Liver (tissue), 9 donors: ENCODE data around the gene CYB561D2. TPM values are rescaled to one million over a fixed set of nuclear protein-coding genes. Genes with fewer than 3 reads are reported as not detected.

Source experiments
- DNase-seq: peaks from one replicate; pipeline ENCODE4 v3.0.0-alpha.2; 2017; ENCODE audit warnings: low spot score
- H3K27ac ChIP-seq, 2 donors: one replicate each; pipeline ENCODE4 v1.7.0; 2013; ENCODE audit warnings: inconsistent platforms in 2 of 2, low read length in 2 of 2, control low read depth in 1 of 2, low read depth in 1 of 2, mild to moderate bottlenecking in 1 of 2
- H3K27me3 ChIP-seq, 4 donors: one replicate each; pipeline versions ENCODE4 v1.6.1 to v1.7.0; 2013; ENCODE audit warnings: low read length in 3 of 4, inconsistent platforms in 1 of 4, mild to moderate bottlenecking in 1 of 4, moderate library complexity in 1 of 4; ENCODE audit not compliant: control insufficient read depth in 4 of 4, insufficient read depth in 4 of 4
- H3K36me3 ChIP-seq, 4 donors: one replicate each; pipeline versions ENCODE4 v1.6.1 to v1.7.0; 2013; ENCODE audit warnings: low read length in 3 of 4, mild to moderate bottlenecking in 3 of 4, low read depth in 1 of 4, moderate library complexity in 1 of 4; ENCODE audit not compliant: control insufficient read depth in 4 of 4, insufficient read depth in 3 of 4
- H3K4me1 ChIP-seq, 4 donors: one replicate each; pipeline versions ENCODE4 v1.6.1 to v1.7.0; 2013; ENCODE audit warnings: low read length in 3 of 4, mild to moderate bottlenecking in 3 of 4, moderate library complexity in 1 of 4; ENCODE audit not compliant: control insufficient read depth in 4 of 4, insufficient read depth in 4 of 4
- H3K4me3 ChIP-seq, 3 donors: one replicate each; pipeline versions ENCODE4 v1.6.1 to v1.7.0; 2013; ENCODE audit warnings: low read length in 3 of 3, control low read depth in 1 of 3, low read depth in 1 of 3, mild to moderate bottlenecking in 1 of 3
- H3K9ac ChIP-seq, 2 donors: one replicate each; pipeline ENCODE4 v1.7.0; 2013; ENCODE audit warnings: low read length in 2 of 2, mild to moderate bottlenecking in 2 of 2, moderate library complexity in 2 of 2, control low read depth in 1 of 2, low read depth in 1 of 2
- H3K9me3 ChIP-seq, 4 donors: one replicate each; pipeline versions ENCODE4 v1.6.1 to v1.7.0; 2013; ENCODE audit warnings: low read length in 3 of 4; ENCODE audit not compliant: control insufficient read depth in 4 of 4
- EGR1 ChIP-seq, 2 donors: IDR thresholded peaks; 2 replicates each; pipeline ENCODE4 v1.6.1; 2016 to 2018; ENCODE audit warnings: antibody characterized with exemption in 2 of 2, low read depth in 2 of 2
- FOXA1 ChIP-seq: IDR thresholded peaks from 2 replicates; pipeline ENCODE4 v1.6.1; 2016; ENCODE audit warnings: antibody characterized with exemption
- FOXA2 ChIP-seq: IDR thresholded peaks from 2 replicates; pipeline ENCODE4 v1.6.1; 2016; ENCODE audit warnings: antibody characterized with exemption
- GABPA ChIP-seq, 2 donors: IDR thresholded peaks in 1 of 2; conservative IDR thresholded peaks in 1 of 2; 2 replicates each; pipeline ENCODE4 v1.6.1; 2016; ENCODE audit warnings: antibody characterized with exemption in 2 of 2, mild to moderate bottlenecking in 1 of 2, moderate library complexity in 1 of 2
- HNF4G ChIP-seq: IDR thresholded peaks from 2 replicates; pipeline ENCODE4 v1.6.1; 2016; ENCODE audit warnings: antibody characterized with exemption
- JUND ChIP-seq, 2 donors: IDR thresholded peaks; 2 replicates each; pipeline ENCODE4 v1.6.1; 2016; ENCODE audit warnings: antibody characterized with exemption in 2 of 2
- RAD21 ChIP-seq, 2 donors: IDR thresholded peaks; 2 replicates each; pipeline ENCODE4 v1.6.1; 2016; ENCODE audit warnings: antibody characterized with exemption in 2 of 2, mild to moderate bottlenecking in 2 of 2
- RXRA ChIP-seq, 2 donors: IDR thresholded peaks; 2 replicates each; pipeline ENCODE4 v1.6.1; 2017 to 2018; ENCODE audit warnings: antibody characterized with exemption in 2 of 2, mild to moderate bottlenecking in 1 of 2
- SP1 ChIP-seq: IDR thresholded peaks from 2 replicates; pipeline ENCODE4 v1.6.1; 2018; ENCODE audit warnings: antibody characterized with exemption, mild to moderate bottlenecking
- TAF1 ChIP-seq: conservative IDR thresholded peaks from 2 replicates; pipeline ENCODE4 v1.6.1; 2016; ENCODE audit warnings: antibody characterized with exemption, mild to moderate bottlenecking
- YY1 ChIP-seq: IDR thresholded peaks from 2 replicates; pipeline ENCODE4 v1.6.1; 2016; ENCODE audit warnings: antibody characterized with exemption, mild to moderate bottlenecking
- WGBS: extraction: QIAGEN DNeasy Blood & Tissue Kit; methylation state at CpG from one replicate; pipeline ENCODE4 v1.1.7; 2013; 5-methylcytosine and 5-hydroxymethylcytosine counted together
- polyA plus RNA-seq, 2 donors: library from polyadenylated mRNA; stranded (reverse) in 1 of 2; unstranded in 1 of 2; fragments of 200-250 nt in 1 of 2; fragments of >200 nt in 1 of 2; fragmentation: Nextera tagmentation in 1 of 2; extraction: Ambion mirVana in 1 of 2; gene quantifications; one replicate each; pipeline versions ENCODE4 v1.2.1 to v1.2.3, GENCODE V29; 2013 to 2015
- total RNA-seq, 2 donors: library from RNA; depleted of rRNA; stranded (reverse); fragments of >200 nt; gene quantifications; one replicate each; pipeline ENCODE4 v1.2.3, GENCODE V29; 2014
- TF ChIP-seq, protein P1 (sequence below): IDR thresholded peaks from 2 replicates; pipeline ENCODE4 v1.6.1; 2016; ENCODE audit warnings: antibody characterized with exemption, mild to moderate bottlenecking
- TF ChIP-seq, protein P2 (sequence below): IDR thresholded peaks from 2 replicates; pipeline ENCODE4 v1.6.1; 2016; ENCODE audit warnings: antibody characterized with exemption
- TF ChIP-seq, protein P3 (sequence below): IDR thresholded peaks from 2 replicates; pipeline ENCODE4 v1.6.1; 2016; ENCODE audit warnings: antibody characterized with exemption
- TF ChIP-seq, protein P4 (sequence below): IDR thresholded peaks from 2 replicates; pipeline ENCODE4 v1.6.1; 2016; ENCODE audit warnings: antibody characterized with exemption
- TF ChIP-seq, protein P5 (sequence below): fragments of 150-350 bp; IDR thresholded peaks from 2 replicates; pipeline ENCODE4 v1.5.1; 2017; ENCODE audit warnings: improper control_type of control experiment, low read depth, low read length; ENCODE audit not compliant: missing input control
- donor health status: healthy.
- donor health status: healthy.
- donor health status: healthy.
- donor health status: healthy.
- donor health status: healthy.

Gene CYB561D2
- total and polyA plus RNA-seq, 4 donors: 12.3 to 28.2 (median 22.1) TPM

DNA sequence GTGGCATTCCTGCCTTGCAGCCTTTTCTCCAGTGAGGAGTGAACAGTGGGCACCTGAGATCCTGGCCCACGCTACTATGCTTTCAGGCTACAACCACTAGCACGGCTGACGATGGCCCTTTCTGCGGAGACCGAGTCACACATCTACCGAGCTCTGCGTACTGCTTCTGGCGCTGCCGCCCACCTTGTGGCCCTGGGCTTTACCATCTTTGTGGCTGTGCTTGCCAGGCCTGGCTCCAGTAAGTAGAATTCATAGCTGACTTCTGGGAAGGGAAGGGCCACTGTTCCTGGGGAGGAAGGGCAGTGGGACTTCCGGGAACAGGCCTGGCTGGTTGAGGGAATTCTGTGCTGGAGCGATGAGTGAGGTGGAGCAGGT lies 648 bp downstream of the CYB561D2 start (continued):
- TF ChIP-seq, protein P1, sequence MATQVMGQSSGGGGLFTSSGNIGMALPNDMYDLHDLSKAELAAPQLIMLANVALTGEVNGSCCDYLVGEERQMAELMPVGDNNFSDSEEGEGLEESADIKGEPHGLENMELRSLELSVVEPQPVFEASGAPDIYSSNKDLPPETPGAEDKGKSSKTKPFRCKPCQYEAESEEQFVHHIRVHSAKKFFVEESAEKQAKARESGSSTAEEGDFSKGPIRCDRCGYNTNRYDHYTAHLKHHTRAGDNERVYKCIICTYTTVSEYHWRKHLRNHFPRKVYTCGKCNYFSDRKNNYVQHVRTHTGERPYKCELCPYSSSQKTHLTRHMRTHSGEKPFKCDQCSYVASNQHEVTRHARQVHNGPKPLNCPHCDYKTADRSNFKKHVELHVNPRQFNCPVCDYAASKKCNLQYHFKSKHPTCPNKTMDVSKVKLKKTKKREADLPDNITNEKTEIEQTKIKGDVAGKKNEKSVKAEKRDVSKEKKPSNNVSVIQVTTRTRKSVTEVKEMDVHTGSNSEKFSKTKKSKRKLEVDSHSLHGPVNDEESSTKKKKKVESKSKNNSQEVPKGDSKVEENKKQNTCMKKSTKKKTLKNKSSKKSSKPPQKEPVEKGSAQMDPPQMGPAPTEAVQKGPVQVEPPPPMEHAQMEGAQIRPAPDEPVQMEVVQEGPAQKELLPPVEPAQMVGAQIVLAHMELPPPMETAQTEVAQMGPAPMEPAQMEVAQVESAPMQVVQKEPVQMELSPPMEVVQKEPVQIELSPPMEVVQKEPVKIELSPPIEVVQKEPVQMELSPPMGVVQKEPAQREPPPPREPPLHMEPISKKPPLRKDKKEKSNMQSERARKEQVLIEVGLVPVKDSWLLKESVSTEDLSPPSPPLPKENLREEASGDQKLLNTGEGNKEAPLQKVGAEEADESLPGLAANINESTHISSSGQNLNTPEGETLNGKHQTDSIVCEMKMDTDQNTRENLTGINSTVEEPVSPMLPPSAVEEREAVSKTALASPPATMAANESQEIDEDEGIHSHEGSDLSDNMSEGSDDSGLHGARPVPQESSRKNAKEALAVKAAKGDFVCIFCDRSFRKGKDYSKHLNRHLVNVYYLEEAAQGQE: no peak
- TF ChIP-seq HNF4G (no peak), GABPA (IDR thresholded peaks at IDR 0.05 in 1 of 2, conservative IDR thresholded peaks at IDR 0.05 in 1 of 2) (no peak)

DNA sequence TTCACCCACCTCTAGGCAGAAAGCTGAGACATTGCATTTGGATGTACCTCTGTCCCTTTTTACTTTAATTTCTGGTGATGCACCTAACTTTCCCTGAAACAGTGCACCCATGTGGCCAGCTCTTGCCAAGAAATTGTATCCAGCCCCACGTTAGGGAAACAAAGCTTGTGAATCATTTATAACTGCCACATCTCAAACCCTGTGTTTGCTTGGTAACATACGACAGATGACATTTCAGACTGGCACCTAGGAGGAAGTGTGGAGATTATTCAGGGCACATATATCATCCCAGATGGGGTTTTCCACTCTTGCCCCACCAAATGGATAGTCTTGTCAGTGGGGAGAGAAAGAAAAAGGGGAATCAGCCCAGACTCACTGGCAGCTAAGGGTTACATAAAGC lies 2.1 kb downstream of the CYB561D2 start:
- no peak overlapping the region for H3K9ac ChIP-seq
- TF ChIP-seq, protein P1: no peak
- TF ChIP-seq GABPA (IDR thresholded peaks at IDR 0.05 in 1 of 2, conservative IDR thresholded peaks at IDR 0.05 in 1 of 2) (no peak), YY1 (no peak), RXRA (IDR thresholded peaks at IDR 0.05) (no peak), TAF1 (no peak), FOXA2 (no peak), HNF4G (no peak), FOXA1 (no peak), SP1 (no peak), JUND (IDR thresholded peaks at IDR 0.05) (no peak), EGR1 (IDR thresholded peaks at IDR 0.05; ENCODE audit: low read depth in 2 of 2) (no peak), RAD21 (IDR thresholded peaks at IDR 0.05) (no peak)
- TF ChIP-seq, protein P2, sequence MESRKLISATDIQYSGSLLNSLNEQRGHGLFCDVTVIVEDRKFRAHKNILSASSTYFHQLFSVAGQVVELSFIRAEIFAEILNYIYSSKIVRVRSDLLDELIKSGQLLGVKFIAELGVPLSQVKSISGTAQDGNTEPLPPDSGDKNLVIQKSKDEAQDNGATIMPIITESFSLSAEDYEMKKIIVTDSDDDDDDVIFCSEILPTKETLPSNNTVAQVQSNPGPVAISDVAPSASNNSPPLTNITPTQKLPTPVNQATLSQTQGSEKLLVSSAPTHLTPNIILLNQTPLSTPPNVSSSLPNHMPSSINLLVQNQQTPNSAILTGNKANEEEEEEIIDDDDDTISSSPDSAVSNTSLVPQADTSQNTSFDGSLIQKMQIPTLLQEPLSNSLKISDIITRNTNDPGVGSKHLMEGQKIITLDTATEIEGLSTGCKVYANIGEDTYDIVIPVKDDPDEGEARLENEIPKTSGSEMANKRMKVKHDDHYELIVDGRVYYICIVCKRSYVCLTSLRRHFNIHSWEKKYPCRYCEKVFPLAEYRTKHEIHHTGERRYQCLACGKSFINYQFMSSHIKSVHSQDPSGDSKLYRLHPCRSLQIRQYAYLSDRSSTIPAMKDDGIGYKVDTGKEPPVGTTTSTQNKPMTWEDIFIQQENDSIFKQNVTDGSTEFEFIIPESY: no peak
- TF ChIP-seq, protein P3, sequence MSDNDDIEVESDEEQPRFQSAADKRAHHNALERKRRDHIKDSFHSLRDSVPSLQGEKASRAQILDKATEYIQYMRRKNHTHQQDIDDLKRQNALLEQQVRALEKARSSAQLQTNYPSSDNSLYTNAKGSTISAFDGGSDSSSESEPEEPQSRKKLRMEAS: no peak
- TF ChIP-seq, protein P4, sequence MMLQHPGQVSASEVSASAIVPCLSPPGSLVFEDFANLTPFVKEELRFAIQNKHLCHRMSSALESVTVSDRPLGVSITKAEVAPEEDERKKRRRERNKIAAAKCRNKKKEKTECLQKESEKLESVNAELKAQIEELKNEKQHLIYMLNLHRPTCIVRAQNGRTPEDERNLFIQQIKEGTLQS: no peak
- TF ChIP-seq, protein P5, sequence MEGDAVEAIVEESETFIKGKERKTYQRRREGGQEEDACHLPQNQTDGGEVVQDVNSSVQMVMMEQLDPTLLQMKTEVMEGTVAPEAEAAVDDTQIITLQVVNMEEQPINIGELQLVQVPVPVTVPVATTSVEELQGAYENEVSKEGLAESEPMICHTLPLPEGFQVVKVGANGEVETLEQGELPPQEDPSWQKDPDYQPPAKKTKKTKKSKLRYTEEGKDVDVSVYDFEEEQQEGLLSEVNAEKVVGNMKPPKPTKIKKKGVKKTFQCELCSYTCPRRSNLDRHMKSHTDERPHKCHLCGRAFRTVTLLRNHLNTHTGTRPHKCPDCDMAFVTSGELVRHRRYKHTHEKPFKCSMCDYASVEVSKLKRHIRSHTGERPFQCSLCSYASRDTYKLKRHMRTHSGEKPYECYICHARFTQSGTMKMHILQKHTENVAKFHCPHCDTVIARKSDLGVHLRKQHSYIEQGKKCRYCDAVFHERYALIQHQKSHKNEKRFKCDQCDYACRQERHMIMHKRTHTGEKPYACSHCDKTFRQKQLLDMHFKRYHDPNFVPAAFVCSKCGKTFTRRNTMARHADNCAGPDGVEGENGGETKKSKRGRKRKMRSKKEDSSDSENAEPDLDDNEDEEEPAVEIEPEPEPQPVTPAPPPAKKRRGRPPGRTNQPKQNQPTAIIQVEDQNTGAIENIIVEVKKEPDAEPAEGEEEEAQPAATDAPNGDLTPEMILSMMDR: no peak
- H3K27me3 ChIP-seq: no peaks in the 10 kb centered on the region
- no peak for DNase-seq
- H3K9me3 ChIP-seq: no peaks in the 10 kb centered on the region
- H3K4me3 ChIP-seq: no peak overlapping the region
- peaks cover 11 to 31% (median 15%) of the 10 kb centered on the region in 4 donors for H3K36me3 ChIP-seq
- peaks cover 18 to 79% (median 59%) of the 10 kb centered on the region in 4 donors for H3K4me1 ChIP-seq
- peak overlapping the region in 1 of 2 donors; percentile 19 for H3K27ac ChIP-seq
- WGBS: 17% methylated on average over 2 of the region's 2 CpGs
